GM18909 (cell line): ENCODE measurements around the gene LRMDA.

Experiments
- ATAC-seq: cut with Tn5 transposase; IDR thresholded peaks from one replicate; pipeline ENCODE4 v1.9.1; 2021; ENCODE audit warnings: mild to moderate bottlenecking; ENCODE audit not compliant: unreplicated experiment, poor library complexity

Gene LRMDA

GRCh38 chr10:75418293-75418692 lies 13.1 kb upstream of the LRMDA start:
- ATAC-seq = no peak

DNA sequence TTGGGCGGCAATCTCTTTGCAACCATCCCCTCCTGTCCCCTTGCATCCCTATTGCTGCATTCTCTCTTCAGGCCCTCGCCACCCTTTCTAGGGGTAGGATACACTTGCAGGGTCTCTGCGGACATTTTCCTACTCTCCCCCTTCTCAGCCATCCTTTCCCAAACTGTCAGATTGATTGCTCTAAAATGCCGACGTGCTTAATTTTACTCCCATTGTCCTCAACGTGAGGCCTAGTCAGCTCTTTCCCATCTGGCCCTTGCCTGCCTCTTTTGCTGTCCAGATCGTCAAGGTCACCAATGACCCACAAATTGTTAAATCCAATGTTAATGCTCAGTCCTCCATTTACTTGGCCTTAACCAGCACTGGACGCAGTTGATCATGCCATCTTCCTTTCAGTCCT lies 12.7 kb upstream of the LRMDA start:
- ATAC-seq = no peak

- no peak for ATAC-seq
These were observed 8.5 kb upstream of the LRMDA start for GRCh38 chr10:75422913-75423312.

DNA sequence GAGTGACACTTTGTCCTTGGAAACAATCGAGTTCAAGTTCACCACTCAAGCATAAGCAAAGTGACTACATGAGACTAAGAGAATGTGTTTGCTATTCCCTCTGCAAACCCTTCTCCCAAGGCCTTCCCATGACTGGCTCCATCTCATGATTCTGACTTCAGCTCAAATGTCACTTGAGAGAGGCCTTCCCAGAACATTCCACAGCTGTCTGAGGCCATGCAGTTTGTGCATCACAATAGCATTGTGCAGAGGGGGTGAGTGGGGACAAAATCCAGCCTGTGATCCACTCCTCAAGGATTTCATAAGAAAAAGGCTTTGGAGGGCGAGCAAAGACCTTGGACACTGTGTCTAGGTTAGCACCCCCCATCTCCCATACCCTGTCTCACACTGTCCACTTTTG lies 6.9 kb upstream of the LRMDA start:
- ATAC-seq = no peak

GRCh38 chr10:75425291-75426079 lies 5.9 kb upstream of the LRMDA start:
- no peak for ATAC-seq

GRCh38 chr10:75426880-75427279 lies 4.5 kb upstream of the LRMDA start:
- no peak for ATAC-seq

GRCh38 chr10:75427951-75428350 lies 3.5 kb upstream of the LRMDA start:
- ATAC-seq = no peak

- no peak for ATAC-seq
These were observed 2.8 kb upstream of the LRMDA start for GRCh38 chr10:75428434-75429158.

- ATAC-seq = no peak
These were observed 2.1 kb upstream of the LRMDA start for GRCh38 chr10:75429159-75429827.

GRCh38 chr10:75430000-75430763 lies 1.2 kb upstream of the LRMDA start:
- ATAC-seq = no peak

DNA sequence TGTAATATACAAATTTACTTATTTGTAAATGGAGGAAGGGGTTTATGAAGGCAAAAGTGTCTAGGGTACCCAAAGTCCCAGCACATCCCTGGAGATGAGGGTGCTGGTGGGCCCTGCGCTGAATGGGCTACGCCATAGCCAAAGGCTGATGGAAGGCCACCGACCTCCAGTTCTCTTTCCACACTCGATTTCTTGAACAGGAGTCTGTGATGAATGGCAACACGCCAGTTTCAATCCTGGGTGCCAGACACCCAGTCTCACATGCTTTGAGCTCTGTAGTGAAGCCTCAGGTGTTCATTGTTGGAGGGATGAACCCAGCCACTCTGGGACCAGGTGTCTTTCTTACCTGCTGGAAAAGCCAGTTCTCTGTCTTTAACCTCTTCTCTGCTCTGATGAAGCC lies 752 bp downstream of the LRMDA start:
- ATAC-seq = no peak

GRCh38 chr10:75432763-75433162 lies 1.3 kb downstream of the LRMDA start:
- no peak for ATAC-seq

- ATAC-seq = no peak
These were observed 1.8 kb downstream of the LRMDA start for GRCh38 chr10:75433216-75433615.

DNA sequence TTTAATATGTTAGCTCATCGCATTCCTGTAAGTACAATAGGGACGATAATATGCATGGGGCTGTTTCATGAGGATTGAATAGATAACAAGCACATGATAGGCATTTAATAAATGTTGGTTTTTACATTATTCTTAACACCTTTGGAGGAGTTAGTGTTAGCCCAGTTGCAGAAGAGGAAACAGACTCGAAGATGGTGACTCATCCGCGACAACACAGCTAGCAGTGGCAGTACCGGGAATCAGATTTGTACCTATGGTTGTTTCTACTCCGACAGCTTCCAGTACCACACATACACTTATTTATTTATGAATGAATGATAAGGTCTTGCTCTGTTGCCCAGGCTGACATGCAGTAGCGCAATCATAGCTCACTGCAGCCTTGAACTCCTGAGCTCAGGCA lies 2.9 kb downstream of the LRMDA start:
- no peak for ATAC-seq

GRCh38 chr10:75435291-75435690 lies 3.9 kb downstream of the LRMDA start:
- no peak for ATAC-seq

GRCh38 chr10:75436896-75437295 lies 5.5 kb downstream of the LRMDA start:
- no peak for ATAC-seq

GRCh38 chr10:75437693-75438092 lies 6.3 kb downstream of the LRMDA start:
- ATAC-seq = no peak

- ATAC-seq = no peak
These were observed 6.9 kb downstream of the LRMDA start for GRCh38 chr10:75438275-75438674.

DNA sequence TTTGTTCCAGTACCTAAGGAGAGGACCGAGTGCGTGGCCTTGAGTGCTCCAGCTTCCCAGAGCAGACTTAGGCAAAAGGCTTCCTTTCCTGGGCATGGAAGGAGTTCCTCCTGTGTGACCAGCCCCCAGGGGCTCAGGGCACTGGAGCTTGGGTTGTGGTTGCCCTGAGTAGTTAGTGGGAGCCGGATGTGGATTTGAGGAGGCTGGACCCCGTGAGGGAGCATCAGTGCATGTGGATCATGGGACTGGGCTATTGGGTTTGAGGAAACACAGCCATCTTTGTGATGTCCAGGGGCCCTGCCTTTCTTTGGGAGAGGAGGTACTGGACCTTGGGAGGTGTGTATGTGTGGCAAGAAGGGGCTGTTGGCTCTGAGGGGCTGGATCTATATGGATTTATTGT lies 8.4 kb downstream of the LRMDA start:
- no peak for ATAC-seq

- ATAC-seq = no peak
These were observed 8.9 kb downstream of the LRMDA start for GRCh38 chr10:75440271-75440793.
